Activated CD4-positive, alpha-beta memory T cell treated with anti-CD3 and anti-CD28 coated beads for 36 hours (primary cell): Measurements from ENCODE around the gene OR52N2. TPM values are rescaled to one million over a fixed set of nuclear protein-coding genes. Genes with fewer than 3 reads are reported as not detected.

Source experiments
- CTCF ChIA-PET: fragments of 350-600 bp; sonication (Branson Sonifier 250); formaldehyde crosslinking; loops from one replicate; lab custom pipeline; 2021; ENCODE audit warnings: antibody characterized with exemption, inconsistent platforms; lab: Charles Lee
- POLR2A ChIA-PET: fragments of 350-600 bp; sonication (Branson Sonifier 250); formaldehyde crosslinking; loops from one replicate; lab custom pipeline; 2021; ENCODE audit warnings: antibody characterized with exemption; lab: Charles Lee
- DNase-seq: peaks from one replicate; pipeline ENCODE4 v3.0.0-alpha.2; 2020
- H3K27ac Mint-ChIP-seq: one replicate; pipeline ENCODE4 v1.8.0; 2021; ENCODE audit warnings: mixed read lengths
- H3K27me3 Mint-ChIP-seq: one replicate; pipeline ENCODE4 v1.8.0; 2021; ENCODE audit warnings: mixed read lengths
- H3K36me3 Mint-ChIP-seq: one replicate; pipeline ENCODE4 v1.8.0; 2021; ENCODE audit warnings: mixed read lengths
- H3K4me1 Mint-ChIP-seq: one replicate; pipeline ENCODE4 v1.8.0; 2021; ENCODE audit warnings: low read depth, mixed read lengths
- H3K4me3 Mint-ChIP-seq: one replicate; pipeline ENCODE4 v1.8.0; 2021; ENCODE audit warnings: mild to moderate bottlenecking, mixed read lengths
- H3K9me3 Mint-ChIP-seq: one replicate; pipeline ENCODE4 v1.8.0; 2021; ENCODE audit warnings: mixed read lengths
- intact Hi-C: fragments of 100-400 bp; cut with micrococcal nuclease; formaldehyde crosslinking; loops from one replicate; pipeline ENCODE4 v1.15.1; 2023
- total RNA-seq, 2 experiments: library from RNA; stranded (reverse); gene quantifications; one replicate each; pipeline ENCODE4 v1.2.3, GENCODE V29; 2021

Gene OR52N2
- total RNA-seq, 2 experiments from 2014 or later: not detected

DNA sequence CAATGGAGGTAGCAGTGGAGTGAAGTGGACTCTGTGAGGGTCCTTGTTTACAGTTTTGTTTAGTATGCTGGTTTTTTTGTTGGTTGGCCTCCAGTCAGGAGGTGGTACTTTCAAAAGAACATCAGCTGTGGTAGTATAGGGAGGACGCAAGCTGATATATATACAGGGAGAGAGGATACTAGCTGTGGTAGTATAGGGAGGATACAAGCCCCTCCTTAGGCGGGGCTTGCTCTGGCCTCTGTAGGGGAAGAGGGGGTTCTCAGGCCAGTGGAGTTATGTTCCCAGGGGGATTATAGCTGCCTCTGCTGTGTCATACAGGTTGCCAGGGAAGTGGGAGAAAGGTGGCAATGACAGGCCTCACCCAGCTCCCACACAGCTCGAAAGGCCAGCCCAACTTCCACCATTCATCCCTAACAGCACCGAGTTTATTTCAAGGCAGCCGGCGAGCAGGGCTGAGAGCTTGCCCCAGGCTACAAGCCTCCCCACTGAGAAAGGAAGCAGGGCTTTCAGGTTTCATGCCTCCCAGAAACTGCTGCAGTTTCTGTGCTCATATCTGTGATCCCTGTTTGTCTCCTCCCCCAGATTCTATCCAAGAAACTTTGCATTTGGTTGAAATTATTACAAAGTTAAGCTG, 22.6 kb downstream of the OR52N2 start:
- H3K36me3 Mint-ChIP-seq: no peaks in the 10 kb centered on the region
- no peak overlapping the region for H3K4me3 Mint-ChIP-seq
- H3K9me3 Mint-ChIP-seq: no peaks in the 10 kb centered on the region
- ChIA-PET POLR2A (no interaction called here), CTCF (no interaction called here)
- no peak for DNase-seq
- H3K4me1 Mint-ChIP-seq: no peaks in the 10 kb centered on the region
- intact Hi-C loops: no loop called here
- no peaks in the 10 kb centered on the region for H3K27me3 Mint-ChIP-seq
- H3K27ac Mint-ChIP-seq: no peak overlapping the region

DNA sequence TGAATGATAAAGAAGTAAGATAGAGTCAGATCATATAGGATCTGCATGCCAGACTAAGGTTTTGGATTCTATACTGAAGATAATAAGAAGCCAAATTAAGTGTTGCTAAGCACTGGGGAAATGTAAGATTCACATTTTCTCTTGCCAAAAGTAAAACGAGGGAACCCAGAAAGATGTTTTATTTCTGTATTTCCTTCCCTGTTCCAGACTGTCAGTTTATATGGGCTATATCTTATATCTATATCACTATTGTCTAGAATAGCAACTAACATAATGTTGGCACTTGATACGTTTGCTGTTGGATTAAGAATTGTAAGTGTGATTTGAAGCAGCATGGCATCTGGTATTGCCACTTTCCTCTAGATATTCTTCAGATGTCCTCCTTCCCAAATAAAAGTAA, 24.7 kb downstream of the OR52N2 start:
- peaks cover 6% of the 10 kb centered on the region for H3K27me3 Mint-ChIP-seq
- H3K9me3 Mint-ChIP-seq: no peaks in the 10 kb centered on the region
- POLR2A ChIA-PET: no interaction called here
- no peaks in the 10 kb centered on the region for H3K4me1 Mint-ChIP-seq
- CTCF ChIA-PET: no interaction called here
- H3K4me3 Mint-ChIP-seq: no peak overlapping the region
- H3K27ac Mint-ChIP-seq: no peak overlapping the region
- H3K36me3 Mint-ChIP-seq: no peaks in the 10 kb centered on the region
- intact Hi-C loops: no loop called here
- DNase-seq: no peak

DNA sequence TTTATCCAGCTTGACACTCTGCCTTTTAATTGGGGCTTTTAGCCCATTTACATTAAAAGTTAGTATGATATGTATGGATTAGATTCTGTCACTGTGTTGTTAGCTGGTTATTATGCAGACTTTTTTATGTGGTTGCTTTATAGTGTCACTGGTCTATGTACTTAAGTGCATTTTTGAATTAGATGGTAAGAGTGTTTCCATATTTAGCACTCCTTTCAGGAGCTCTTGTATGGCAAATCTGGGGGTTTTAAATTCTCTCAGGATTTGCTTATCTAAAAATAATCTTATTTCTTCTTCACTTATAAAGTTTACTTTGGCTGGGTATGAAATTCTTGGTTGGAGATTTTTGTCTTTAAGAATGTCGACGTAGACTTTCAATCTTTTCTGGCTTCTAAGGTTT, 29.0 kb downstream of the OR52N2 start:
- no peaks in the 10 kb centered on the region for H3K9me3 Mint-ChIP-seq
- H3K27ac Mint-ChIP-seq: no peak overlapping the region
- intact Hi-C loops: no loop called here
- no peak overlapping the region for H3K4me3 Mint-ChIP-seq
- H3K4me1 Mint-ChIP-seq: no peaks in the 10 kb centered on the region
- POLR2A ChIA-PET: no interaction called here
- DNase-seq: no peak
- H3K27me3 Mint-ChIP-seq: peaks cover 14% of the 10 kb centered on the region
- CTCF ChIA-PET: no interaction called here
- H3K36me3 Mint-ChIP-seq: no peaks in the 10 kb centered on the region

DNA sequence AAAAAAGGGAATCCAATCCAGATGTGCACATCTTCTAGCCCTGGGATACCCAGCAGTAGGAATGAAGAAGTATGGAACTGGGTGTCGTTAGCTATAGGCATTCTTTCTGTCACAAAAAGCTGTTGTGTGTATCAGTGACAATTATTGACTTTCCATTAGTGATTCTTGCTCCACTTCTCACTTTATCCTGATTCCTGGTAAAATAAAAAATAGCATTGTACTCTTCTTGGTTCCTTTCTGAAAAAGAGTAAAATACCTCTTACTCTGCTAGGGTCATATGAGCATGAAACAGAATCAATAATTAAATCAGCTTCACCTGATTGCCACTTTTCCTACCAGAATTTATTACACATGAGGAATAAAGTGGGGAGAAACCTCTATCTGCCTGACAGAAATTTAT, 33.1 kb downstream of the OR52N2 start, which contains the start of gene OR52E6:
OR52E6 (minus strand) TSS at position 101 of the 400 bp plus-strand sequence; CDS start at position 101, 0 bp downstream.
- intact Hi-C loops: no loop called here
- H3K36me3 Mint-ChIP-seq: no peaks in the 10 kb centered on the region
- ChIA-PET CTCF (no interaction called here), POLR2A (no interaction called here)
- H3K4me1 Mint-ChIP-seq: no peaks in the 10 kb centered on the region
- H3K4me3 Mint-ChIP-seq: no peak within 1 kb of the TSS
- no peak within 1 kb of the TSS for H3K27ac Mint-ChIP-seq
- peaks cover 18% of the 10 kb centered on the region for H3K27me3 Mint-ChIP-seq
- H3K9me3 Mint-ChIP-seq: no peaks in the 10 kb centered on the region
- no peak for DNase-seq

DNA sequence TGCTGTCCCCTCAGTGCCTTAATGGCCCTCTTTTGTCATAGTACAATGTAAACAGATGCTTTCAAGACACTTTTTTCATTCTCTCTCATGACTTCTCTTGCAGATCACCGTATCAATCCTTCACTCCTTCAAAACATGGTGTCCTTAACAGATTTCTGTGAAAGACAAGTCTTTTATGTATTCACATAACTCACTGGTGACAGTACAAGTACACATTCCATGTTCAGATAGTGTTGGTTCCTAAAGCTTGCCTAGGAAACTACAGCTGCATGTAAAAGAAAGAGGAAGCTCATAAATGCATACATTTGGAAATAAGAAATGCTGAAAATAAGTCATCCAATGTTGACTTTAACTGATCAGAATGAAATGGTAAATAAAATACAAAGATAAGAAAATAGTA, 38.0 kb downstream of the OR52N2 start:
- intact Hi-C loops: no loop called here
- H3K4me1 Mint-ChIP-seq: no peaks in the 10 kb centered on the region
- CTCF ChIA-PET: no interaction called here

DNA sequence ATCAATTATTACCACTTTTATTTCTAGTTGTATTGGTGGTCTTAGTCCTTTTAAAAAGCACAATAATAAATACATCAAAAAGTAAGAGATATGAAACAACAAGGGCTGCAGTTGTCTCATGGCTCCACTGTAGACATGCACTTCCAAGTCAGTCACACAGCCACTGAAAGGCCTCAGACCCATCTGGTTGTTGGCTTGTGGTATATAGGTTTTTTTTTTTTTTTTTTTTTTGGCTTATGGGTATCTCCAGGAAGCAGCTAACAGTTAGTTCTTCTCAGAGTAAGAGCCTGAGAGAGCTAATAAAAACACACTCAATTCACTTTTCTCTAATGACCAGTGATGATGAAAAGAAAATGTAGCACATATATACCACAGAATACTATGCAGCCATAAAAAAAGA, 39.0 kb downstream of the OR52N2 start:
- no peak overlapping the region for H3K27ac Mint-ChIP-seq
- H3K9me3 Mint-ChIP-seq: no peaks in the 10 kb centered on the region
- no peaks in the 10 kb centered on the region for H3K4me1 Mint-ChIP-seq
- ChIA-PET CTCF (interaction anchor here (0.7 kb wide), 1 partner anchor 37 kb away, joined by 4 read pairs; no protein-coding TSS in a partner anchor), POLR2A (no interaction called here)
- peaks cover 8% of the 10 kb centered on the region for H3K27me3 Mint-ChIP-seq
- H3K36me3 Mint-ChIP-seq: no peaks in the 10 kb centered on the region
- no peak for DNase-seq
- H3K4me3 Mint-ChIP-seq: no peak overlapping the region
- intact Hi-C loops: no loop called here

More for the DNA sequence above, 38.0 kb downstream of the OR52N2 start:
- peaks cover 9% of the 10 kb centered on the region for H3K27me3 Mint-ChIP-seq
- DNase-seq: no peak
- H3K4me3 Mint-ChIP-seq: no peak overlapping the region
- H3K27ac Mint-ChIP-seq: no peak overlapping the region
- POLR2A ChIA-PET: no interaction called here
- no peaks in the 10 kb centered on the region for H3K9me3 Mint-ChIP-seq
- no peaks in the 10 kb centered on the region for H3K36me3 Mint-ChIP-seq

DNA sequence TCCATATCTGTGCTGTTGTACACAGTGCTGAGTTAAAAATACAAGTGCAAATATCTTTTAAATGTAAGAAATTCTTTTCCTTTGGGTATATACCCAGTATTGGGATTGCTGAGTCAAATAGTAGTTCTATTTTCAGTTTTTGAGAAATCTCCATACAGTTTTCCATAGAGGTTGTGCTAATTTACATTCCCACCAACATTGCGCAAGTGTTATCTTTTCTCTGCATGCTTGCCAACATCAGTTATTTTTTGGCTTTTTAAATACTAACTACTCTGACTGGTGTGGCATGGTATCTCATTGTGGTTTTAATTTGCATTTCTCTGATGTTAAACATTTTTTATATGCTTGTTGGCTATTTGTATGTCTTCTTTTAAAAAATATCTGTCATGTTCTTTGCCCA, 42.3 kb downstream of the OR52N2 start:
- DNase-seq: no peak
- CTCF ChIA-PET: no interaction called here
- Mint-ChIP-seq H3K4me3 (no peak overlapping the region), H3K4me1 (no peaks in the 10 kb centered on the region), H3K36me3 (no peaks in the 10 kb centered on the region), H3K27ac (no peak overlapping the region), H3K9me3 (peaks cover 3% of the 10 kb centered on the region), H3K27me3 (peaks cover 9% of the 10 kb centered on the region)
- POLR2A ChIA-PET: no interaction called here
- intact Hi-C loops: no loop called here

DNA sequence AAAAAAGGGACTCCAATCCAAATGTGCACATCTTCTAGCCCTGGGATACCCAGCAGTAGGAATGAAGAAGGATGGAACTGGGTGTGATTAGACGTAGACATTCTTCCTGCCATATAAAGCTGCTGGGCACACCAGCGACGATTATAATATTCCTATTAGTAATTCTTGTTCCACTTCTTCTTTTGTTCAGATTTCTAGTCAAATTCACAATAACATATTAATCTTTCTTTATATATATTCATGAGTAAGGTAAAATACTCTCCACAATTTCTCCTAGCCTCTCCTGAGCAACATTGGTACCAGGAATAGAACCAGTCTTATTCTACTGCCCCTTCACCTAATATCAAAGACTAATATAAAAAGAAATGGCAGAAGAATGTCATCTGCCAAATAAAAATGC, 48.9 kb downstream of the OR52N2 start, which contains the start of gene OR52E8:
OR52E8 (minus strand) TSS at position 101 of the 400 bp plus-strand sequence; CDS start at position 101, 0 bp downstream.
- Mint-ChIP-seq H3K27ac (no peak within 1 kb of the TSS), H3K4me3 (no peak within 1 kb of the TSS), H3K9me3 (peaks cover 3% of the 10 kb centered on the region), H3K4me1 (no peaks in the 10 kb centered on the region), H3K27me3 (peaks cover 12% of the 10 kb centered on the region), H3K36me3 (no peaks in the 10 kb centered on the region)
- DNase-seq: no peak
- ChIA-PET POLR2A (no interaction called here), CTCF (no interaction called here)
- intact Hi-C loops: no loop called here

DNA sequence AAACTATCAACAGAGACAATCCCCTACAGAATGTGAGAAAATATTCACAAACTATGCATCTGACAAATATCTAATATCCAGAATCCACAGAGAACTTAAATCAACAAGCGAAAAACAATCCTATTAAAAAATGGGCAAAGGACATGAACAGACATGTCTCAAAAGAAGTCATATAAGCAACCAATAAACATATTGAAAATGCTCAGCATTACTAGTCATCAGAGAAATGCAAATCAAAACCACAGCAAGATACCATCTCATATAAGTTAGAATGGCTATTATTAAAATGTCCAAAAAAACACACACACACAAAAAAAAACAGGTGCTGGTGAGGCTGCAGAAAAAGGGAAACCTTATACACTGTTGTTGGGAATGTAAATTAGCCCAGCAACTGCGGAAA, 57.1 kb downstream of the OR52N2 start:
- DNase-seq: no peak
- ChIA-PET POLR2A (no interaction called here), CTCF (no interaction called here)
- Mint-ChIP-seq H3K9me3 (peaks cover 3% of the 10 kb centered on the region), H3K4me3 (no peak overlapping the region), H3K36me3 (no peaks in the 10 kb centered on the region), H3K27ac (no peak overlapping the region), H3K4me1 (no peaks in the 10 kb centered on the region), H3K27me3 (peaks cover 8% of the 10 kb centered on the region)
- intact Hi-C loops: no loop called here

Other genes with a start within 250 kb of the OR52N2 start
- not detected for gene OR52B6, start 228.0 kb upstream of the OR52N2 start, total RNA-seq
- gene TRIM6, start 212.3 kb upstream of the OR52N2 start, total RNA-seq: under 1 TPM; 0.74 to 0.97 TPM
- 10 to 100 TPM in 1 of 2 experiments, 1 to 10 TPM in 1; 9.6 to 11.9 TPM for gene TRIM34, start 183.9 kb upstream of the OR52N2 start, total RNA-seq
- gene TRIM5, start 123.8 kb upstream of the OR52N2 start, total RNA-seq: 10 to 100 TPM; 18.9 to 21.0 TPM
- 100 to 1,000 TPM in 1 of 2 experiments, 10 to 100 TPM in 1; 98.5 to 104 TPM for gene TRIM22, start 119.1 kb upstream of the OR52N2 start, total RNA-seq
- under 1 TPM; 0.12 to 0.19 TPM for gene OR56B1, start 72.5 kb upstream of the OR52N2 start, total RNA-seq
- under 1 TPM; 0.29 to 0.62 TPM for gene OR52N4, start 54.7 kb upstream of the OR52N2 start, total RNA-seq
- gene OR52N5, start 25.6 kb upstream of the OR52N2 start, total RNA-seq: not detected
- not detected for gene OR52N1, start 17.7 kb upstream of the OR52N2 start, total RNA-seq
- gene OR52E6, start 33.0 kb downstream of the OR52N2 start, total RNA-seq: not detected
- gene OR52E8, start 48.8 kb downstream of the OR52N2 start, total RNA-seq: not detected
- gene OR52E4, start 71.7 kb downstream of the OR52N2 start, total RNA-seq: not detected
- gene OR52E5, start 84.3 kb downstream of the OR52N2 start, total RNA-seq: not detected
- gene OR56A3, start 133.3 kb downstream of the OR52N2 start, total RNA-seq: not detected
- gene OR56A5, start 159.6 kb downstream of the OR52N2 start, total RNA-seq: not detected
- gene OR52L1, start 178.1 kb downstream of the OR52N2 start, total RNA-seq: not detected
- gene OR56A4, start 198.0 kb downstream of the OR52N2 start, total RNA-seq: not detected
- not detected for gene OR56A1, start 221.8 kb downstream of the OR52N2 start, total RNA-seq